Measurements from ENCODE around the gene RGS7. TPM values are rescaled to one million over a fixed set of nuclear protein-coding genes. Genes with fewer than 3 reads are reported as not detected.

The RGS7 gene
- total RNA-seq, 6 experiments from 2014 or later = not detected

DNA sequence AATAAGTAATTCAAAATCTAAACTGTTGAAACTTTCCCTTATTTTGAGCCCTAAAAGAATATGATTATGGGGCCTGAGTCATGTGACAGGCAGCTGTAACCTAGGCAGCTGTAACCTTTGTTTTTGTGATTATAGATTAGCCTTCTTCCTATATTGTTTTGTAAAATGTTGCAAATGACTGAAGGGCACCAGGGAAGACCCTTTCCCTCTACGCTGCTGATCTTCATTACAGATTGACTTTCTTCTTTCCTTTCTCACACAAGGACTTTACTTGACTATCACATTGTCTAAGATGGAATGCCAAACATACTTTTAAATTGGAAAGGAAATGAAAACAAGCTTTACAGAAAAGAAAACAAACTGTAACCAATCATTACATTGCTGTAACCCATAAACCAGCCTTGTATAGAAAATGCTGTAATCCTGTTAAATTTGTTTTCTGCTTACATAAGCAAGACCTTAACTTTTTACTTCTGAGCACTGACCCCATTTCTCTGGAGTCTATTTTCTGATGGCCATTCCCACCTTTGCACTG, 242.2 kb downstream of the RGS7 start:
- TF ChIP-seq, protein P1, sequence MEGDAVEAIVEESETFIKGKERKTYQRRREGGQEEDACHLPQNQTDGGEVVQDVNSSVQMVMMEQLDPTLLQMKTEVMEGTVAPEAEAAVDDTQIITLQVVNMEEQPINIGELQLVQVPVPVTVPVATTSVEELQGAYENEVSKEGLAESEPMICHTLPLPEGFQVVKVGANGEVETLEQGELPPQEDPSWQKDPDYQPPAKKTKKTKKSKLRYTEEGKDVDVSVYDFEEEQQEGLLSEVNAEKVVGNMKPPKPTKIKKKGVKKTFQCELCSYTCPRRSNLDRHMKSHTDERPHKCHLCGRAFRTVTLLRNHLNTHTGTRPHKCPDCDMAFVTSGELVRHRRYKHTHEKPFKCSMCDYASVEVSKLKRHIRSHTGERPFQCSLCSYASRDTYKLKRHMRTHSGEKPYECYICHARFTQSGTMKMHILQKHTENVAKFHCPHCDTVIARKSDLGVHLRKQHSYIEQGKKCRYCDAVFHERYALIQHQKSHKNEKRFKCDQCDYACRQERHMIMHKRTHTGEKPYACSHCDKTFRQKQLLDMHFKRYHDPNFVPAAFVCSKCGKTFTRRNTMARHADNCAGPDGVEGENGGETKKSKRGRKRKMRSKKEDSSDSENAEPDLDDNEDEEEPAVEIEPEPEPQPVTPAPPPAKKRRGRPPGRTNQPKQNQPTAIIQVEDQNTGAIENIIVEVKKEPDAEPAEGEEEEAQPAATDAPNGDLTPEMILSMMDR (IDR thresholded peaks at IDR 0.05) = no peak
- no peak for TF ChIP-seq POLR2A (IDR thresholded peaks at IDR 0.05)
- Histone ChIP-seq H3K4me3 (no peak overlapping the region), H3K36me3 (no peaks in the 10 kb centered on the region), H3K9me3 (no peaks in the 10 kb centered on the region), H3K4me1 (no peaks in the 10 kb centered on the region), H3K27me3 (no peaks in the 10 kb centered on the region), H3K27ac (no peak overlapping the region)
- intact Hi-C loops (cut with DNase I) = no loop called here
- DNase-seq = no peak
- WGBS (ENCODE audit: insufficient coverage, low coverage, low lambda C conversion rate, missing lambda C conversion rate) = 33% methylated on average over 1 of the region's 1 CpG
- ATAC-seq = no peak

DNA sequence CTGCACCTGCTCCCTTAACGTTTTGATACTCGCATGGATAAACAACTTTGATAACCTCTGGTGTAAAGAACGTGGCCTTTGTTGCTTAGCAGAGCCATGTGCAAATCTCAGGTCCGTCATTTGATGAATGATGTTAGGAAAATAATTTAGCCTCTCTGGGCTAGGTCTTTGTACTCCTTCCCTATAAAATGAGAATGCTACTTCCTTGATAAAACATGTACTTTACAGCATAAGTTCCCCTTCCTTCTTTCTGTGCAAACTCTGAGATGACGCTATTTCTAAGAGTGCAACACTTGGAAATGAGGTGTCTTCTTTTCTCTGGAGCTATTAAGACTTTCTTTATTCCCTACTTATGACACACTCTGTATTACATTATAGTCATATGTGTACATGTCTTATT, 243.4 kb downstream of the RGS7 start:
- H3K27me3 ChIP-seq = no peaks in the 10 kb centered on the region
- no peaks in the 10 kb centered on the region for H3K9me3 ChIP-seq
- H3K36me3 ChIP-seq = no peaks in the 10 kb centered on the region
- no peak for DNase-seq
- TF ChIP-seq, protein P1 (IDR thresholded peaks at IDR 0.05) = no peak
- no peak for TF ChIP-seq POLR2A (IDR thresholded peaks at IDR 0.05)
- H3K4me3 ChIP-seq = no peak overlapping the region
- no peaks in the 10 kb centered on the region for H3K4me1 ChIP-seq
- ATAC-seq = no peak
- H3K27ac ChIP-seq = no peak overlapping the region
- intact Hi-C loops (cut with DNase I) = no loop called here
- WGBS (ENCODE audit: insufficient coverage, low coverage, low lambda C conversion rate, missing lambda C conversion rate) = 24% methylated on average over 5 of the region's 5 CpGs

DNA sequence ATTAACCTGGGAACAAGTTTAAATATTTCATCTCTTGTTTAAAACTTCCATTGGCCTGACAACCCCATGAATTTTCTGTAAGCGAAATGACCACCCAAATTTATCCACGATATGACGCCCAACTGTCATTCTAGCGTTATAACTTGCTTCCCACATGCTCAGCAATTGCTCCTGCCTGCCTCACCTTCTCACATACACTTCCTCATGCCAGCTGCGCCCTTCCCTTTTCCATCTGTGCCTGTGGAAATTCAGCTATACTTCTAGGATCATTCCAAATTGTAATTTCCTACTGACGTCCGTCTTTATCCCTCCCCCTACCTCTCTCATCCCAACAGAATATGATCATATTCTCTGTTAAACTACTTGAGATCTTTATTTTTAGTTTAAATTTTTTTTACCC, 248.0 kb downstream of the RGS7 start:
- WGBS (ENCODE audit: insufficient coverage, low coverage, low lambda C conversion rate, missing lambda C conversion rate) = 47% methylated on average over 7 of the region's 7 CpGs
- DNase-seq (no peak), ATAC-seq (no peak)

DNA sequence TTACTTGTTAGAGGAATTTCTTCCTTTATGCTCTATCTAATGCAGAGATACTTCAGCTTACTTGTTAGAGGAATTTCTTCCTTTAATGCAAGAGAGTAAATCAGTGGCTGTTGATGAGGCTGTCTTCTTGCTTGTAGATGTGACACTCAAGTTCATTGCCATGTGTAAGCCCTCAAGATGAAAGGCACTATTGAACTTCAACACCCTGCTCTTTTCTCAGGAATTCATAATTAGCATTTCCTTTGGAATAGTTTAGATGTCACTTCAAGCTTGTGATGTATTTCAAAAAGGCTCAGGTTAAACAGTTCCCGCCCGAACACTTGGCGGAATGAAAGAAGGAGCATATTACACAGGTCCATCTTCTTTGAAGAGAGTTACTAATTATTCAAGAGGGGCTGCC, 251.9 kb downstream of the RGS7 start:
- WGBS (ENCODE audit: insufficient coverage, low coverage, low lambda C conversion rate, missing lambda C conversion rate) = 61% methylated on average over 3 of the region's 3 CpGs
- H3K4me1 ChIP-seq = no peaks in the 10 kb centered on the region
- no peaks in the 10 kb centered on the region for H3K27me3 ChIP-seq
- ATAC-seq = no peak
- no peak overlapping the region for H3K4me3 ChIP-seq
- intact Hi-C loops (cut with DNase I) = no loop called here
- no peak for DNase-seq
- H3K9me3 ChIP-seq = no peaks in the 10 kb centered on the region
- H3K36me3 ChIP-seq = no peaks in the 10 kb centered on the region
- no peak for TF ChIP-seq POLR2A (IDR thresholded peaks at IDR 0.05)
- TF ChIP-seq, protein P1 (IDR thresholded peaks at IDR 0.05) = no peak
- H3K27ac ChIP-seq = no peak overlapping the region

More for the DNA sequence above, 248.0 kb downstream of the RGS7 start:
- Histone ChIP-seq H3K27me3 (no peaks in the 10 kb centered on the region), H3K36me3 (no peaks in the 10 kb centered on the region), H3K27ac (no peak overlapping the region), H3K9me3 (no peaks in the 10 kb centered on the region), H3K4me1 (no peaks in the 10 kb centered on the region), H3K4me3 (no peak overlapping the region)
- intact Hi-C loops (cut with DNase I) = no loop called here
- TF ChIP-seq, protein P1 (IDR thresholded peaks at IDR 0.05) = no peak
- TF ChIP-seq POLR2A (IDR thresholded peaks at IDR 0.05) = no peak

DNA sequence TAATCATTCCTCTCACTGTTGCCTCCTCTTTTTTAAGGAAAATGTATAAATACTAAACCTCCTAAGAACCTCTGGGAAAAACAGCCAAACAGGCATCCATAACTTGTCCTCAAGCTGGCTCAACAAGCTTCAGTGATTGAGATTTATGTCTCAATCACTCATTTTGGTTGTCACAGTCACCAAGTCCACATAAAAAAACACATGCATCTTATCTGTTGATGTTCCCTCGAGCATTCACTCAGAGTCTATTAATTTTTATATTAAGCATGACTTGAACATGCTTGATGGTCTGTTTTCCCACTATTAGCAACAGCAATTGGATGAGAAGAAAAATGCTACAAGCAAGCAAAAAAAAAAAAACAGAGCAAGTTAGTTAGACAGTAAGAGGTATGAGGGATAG, 254.3 kb downstream of the RGS7 start:
- TF ChIP-seq POLR2A (IDR thresholded peaks at IDR 0.05) = no peak
- TF ChIP-seq, protein P1 (IDR thresholded peaks at IDR 0.05) = no peak
- no peak overlapping the region for H3K27ac ChIP-seq
- no peaks in the 10 kb centered on the region for H3K36me3 ChIP-seq

More for the DNA sequence above, 254.3 kb downstream of the RGS7 start:
- Histone ChIP-seq H3K27me3 (no peaks in the 10 kb centered on the region), H3K9me3 (no peaks in the 10 kb centered on the region), H3K4me3 (no peak overlapping the region), H3K4me1 (no peaks in the 10 kb centered on the region)
- ATAC-seq = no peak
- intact Hi-C loops (cut with DNase I) = no loop called here
- no peak for DNase-seq
- 33% methylated on average over 1 of the region's 1 CpG for WGBS (ENCODE audit: insufficient coverage, low coverage, low lambda C conversion rate, missing lambda C conversion rate)

All from right lobe of liver (tissue), 6 donors.